Activated naive CD4-positive, alpha-beta T cell treated with anti-CD3 and anti-CD28 coated beads, Interleukin-2, amount 10 ng/mL, durations not matched to agents 7 days and 5 days (primary cell): Measurements from ENCODE around the gene MAN2C1.

Experiments
- CTCF ChIA-PET: fragments of 350-600 bp; sonication (Branson Sonifier 250); formaldehyde crosslinking; loops from one replicate; lab custom pipeline; 2021; ENCODE audit warnings: antibody characterized with exemption; lab: Charles Lee
- DNase-seq: peaks from one replicate; pipeline ENCODE4 v3.0.0-alpha.2; 2020
- H3K27ac Mint-ChIP-seq: one replicate; pipeline ENCODE4 v1.8.0; 2021; ENCODE audit warnings: mild to moderate bottlenecking, moderate library complexity, mixed read lengths
- H3K27me3 Mint-ChIP-seq: one replicate; pipeline ENCODE4 v1.8.0; 2021; ENCODE audit warnings: mild to moderate bottlenecking, mixed read lengths
- H3K36me3 Mint-ChIP-seq: one replicate; pipeline ENCODE4 v1.8.0; 2021; ENCODE audit warnings: mixed read lengths
- H3K4me1 Mint-ChIP-seq: one replicate; pipeline ENCODE4 v1.8.0; 2021; ENCODE audit warnings: mixed read lengths
- H3K4me3 Mint-ChIP-seq: one replicate; pipeline ENCODE4 v1.8.0; 2021; ENCODE audit warnings: mild to moderate bottlenecking, moderate library complexity, mixed read lengths
- H3K9me3 Mint-ChIP-seq: one replicate; pipeline ENCODE4 v1.8.0; 2021; ENCODE audit warnings: mixed read lengths

Gene MAN2C1

DNA sequence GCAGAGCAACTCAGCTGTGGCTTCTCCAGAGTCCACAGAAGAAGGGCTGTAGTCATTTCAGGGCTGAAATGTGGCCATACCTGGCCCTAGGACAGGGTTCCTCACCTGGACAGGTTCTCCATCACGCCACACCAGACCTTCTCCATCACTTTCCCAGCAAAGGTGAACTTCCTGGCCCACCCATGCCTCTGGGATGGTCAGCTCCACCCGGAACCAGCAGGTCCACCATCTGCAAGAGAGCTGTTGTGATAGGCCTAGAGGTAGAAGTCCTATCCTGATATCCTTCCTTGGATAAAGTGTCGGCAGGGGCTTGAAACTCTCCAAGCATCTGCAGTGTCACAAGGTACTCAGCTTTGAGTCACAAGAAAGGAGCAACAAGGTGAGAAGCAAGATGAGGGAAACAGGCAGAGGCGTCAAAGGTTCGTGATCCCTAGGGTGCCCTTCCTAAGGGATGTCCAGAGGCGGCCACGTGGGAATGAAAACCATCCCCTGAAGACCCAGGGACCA, 948 bp downstream of the MAN2C1 start:
- H3K36me3 Mint-ChIP-seq = peaks cover 43% of the 10 kb centered on the region
- CTCF ChIA-PET = interaction anchor here (0.6 to 4.3 kb wide), 32 partner anchors 8 to 434 kb away, joined by 3 to 62 read pairs (median 5); partner anchors contain the start of genes C15orf39, COMMD4, IMP3 and SIN3A
- no peak for DNase-seq
- no peaks in the 10 kb centered on the region for H3K9me3 Mint-ChIP-seq
- peaks cover 3% of the 10 kb centered on the region for H3K27me3 Mint-ChIP-seq
- peaks cover 30% of the 10 kb centered on the region for H3K4me1 Mint-ChIP-seq
- H3K4me3 Mint-ChIP-seq = peak overlapping the region; percentile 88
- H3K27ac Mint-ChIP-seq = peak overlapping the region; percentile 97

DNA sequence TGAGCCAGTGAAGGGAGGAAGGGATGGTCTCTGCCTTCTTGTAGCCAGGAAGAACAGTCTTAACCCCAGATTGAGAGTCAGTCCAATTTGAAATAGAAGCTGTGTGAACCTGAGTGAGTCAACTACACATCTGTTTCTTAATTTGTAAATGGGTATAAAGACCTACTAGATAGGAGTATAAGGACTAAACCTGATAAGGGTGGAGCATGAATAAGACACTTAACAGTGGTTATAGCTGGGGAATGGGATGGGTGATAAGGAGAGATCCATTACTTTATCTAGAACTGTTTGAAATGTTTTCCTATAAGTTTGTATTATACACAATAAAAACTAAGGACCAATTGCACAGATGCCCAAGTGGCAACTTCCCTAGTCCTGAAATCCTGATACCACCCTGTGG, 1.4 kb downstream of the MAN2C1 start:
- no peak for DNase-seq
- peaks cover 3% of the 10 kb centered on the region for H3K27me3 Mint-ChIP-seq
- peaks cover 30% of the 10 kb centered on the region for H3K4me1 Mint-ChIP-seq
- CTCF ChIA-PET = interaction anchor here (0.6 to 4.3 kb wide), 20 partner anchors 8 to 428 kb away, joined by 3 to 62 read pairs (median 8); partner anchors contain the start of genes IMP3, SIN3A and SNX33
- H3K4me3 Mint-ChIP-seq = peak overlapping the region; percentile 88
- no peak overlapping the region for H3K27ac Mint-ChIP-seq
- no peaks in the 10 kb centered on the region for H3K9me3 Mint-ChIP-seq
- peaks cover 43% of the 10 kb centered on the region for H3K36me3 Mint-ChIP-seq

DNA sequence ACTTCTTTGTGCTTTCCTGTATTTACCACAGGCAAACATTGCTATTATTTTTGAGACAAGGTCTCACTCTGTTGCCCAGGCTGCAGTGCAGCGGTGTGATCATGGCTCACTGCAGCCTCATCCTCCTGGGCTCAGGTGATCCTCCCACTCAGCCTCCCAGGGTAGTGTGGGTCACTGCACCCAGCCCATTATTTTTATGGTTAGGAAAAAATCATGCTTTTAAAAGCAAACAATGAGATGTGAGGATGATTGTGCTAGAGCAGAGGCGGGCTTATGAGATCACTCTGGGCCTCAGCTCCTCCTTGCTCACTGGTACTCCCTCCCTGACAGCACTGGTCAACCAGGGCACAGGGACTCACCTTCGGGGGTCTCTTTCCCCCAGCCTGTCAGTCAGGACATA, 2.2 kb downstream of the MAN2C1 start:
- peaks cover 36% of the 10 kb centered on the region for H3K36me3 Mint-ChIP-seq
- no peak overlapping the region for H3K27ac Mint-ChIP-seq
- no peak for DNase-seq
- H3K4me3 Mint-ChIP-seq = no peak overlapping the region
- no peaks in the 10 kb centered on the region for H3K9me3 Mint-ChIP-seq
- H3K27me3 Mint-ChIP-seq = peaks cover 3% of the 10 kb centered on the region
- H3K4me1 Mint-ChIP-seq = peaks cover 30% of the 10 kb centered on the region
- CTCF ChIA-PET = interaction anchor here (1.4 to 4.3 kb wide), 3 partner anchors 10 to 317 kb away, joined by 3 to 62 read pairs (median 13); no protein-coding TSS in a partner anchor

DNA sequence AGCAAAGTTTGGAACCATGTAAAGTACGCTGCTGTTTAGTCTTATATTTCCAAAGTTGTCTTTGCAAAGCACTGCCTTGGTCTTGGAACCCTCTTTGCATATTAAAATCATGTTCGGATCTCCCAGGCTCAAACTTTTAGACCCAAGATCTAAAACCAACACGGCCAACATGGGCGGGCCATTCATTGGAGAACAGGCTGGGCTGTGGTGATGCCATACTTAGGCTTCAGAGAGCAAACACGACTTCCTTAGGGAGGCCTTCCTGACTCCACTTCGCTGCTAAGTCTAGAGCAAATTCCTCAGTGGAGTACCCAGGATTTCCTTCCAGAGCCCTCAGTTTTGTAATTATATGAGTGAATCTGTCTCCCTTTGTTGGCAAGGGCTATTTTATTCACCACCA, 3.5 kb downstream of the MAN2C1 start:
- Mint-ChIP-seq H3K4me1 (peaks cover 30% of the 10 kb centered on the region), H3K4me3 (no peak overlapping the region), H3K9me3 (no peaks in the 10 kb centered on the region), H3K36me3 (peaks cover 35% of the 10 kb centered on the region), H3K27me3 (peaks cover 3% of the 10 kb centered on the region), H3K27ac (no peak overlapping the region)
- CTCF ChIA-PET = interaction anchor here (1.4 kb wide), 1 partner anchor 276 kb away, joined by 3 read pairs; no protein-coding TSS in a partner anchor
- DNase-seq = no peak

DNA sequence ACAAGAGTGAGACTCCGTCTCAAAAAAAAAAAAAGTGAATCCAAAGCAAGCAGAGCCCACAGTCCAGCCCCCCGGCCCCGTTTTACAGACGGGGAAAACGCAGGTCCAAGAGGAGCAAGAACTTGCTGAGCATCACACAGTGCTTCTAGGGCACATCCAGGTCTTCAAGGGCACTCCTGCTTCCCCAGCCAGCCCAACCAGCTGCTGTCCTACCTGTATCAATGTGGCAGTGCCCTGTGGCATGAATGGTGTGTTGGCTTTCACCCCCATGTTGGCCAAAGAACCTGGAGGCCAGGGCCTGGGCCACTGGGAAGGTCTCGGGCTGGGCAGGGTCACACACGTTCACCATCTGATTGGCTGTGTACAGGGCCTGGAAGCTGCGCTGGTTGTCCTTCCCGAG, 4.6 kb downstream of the MAN2C1 start:
- Mint-ChIP-seq H3K4me1 (peaks cover 19% of the 10 kb centered on the region), H3K36me3 (peaks cover 25% of the 10 kb centered on the region), H3K9me3 (no peaks in the 10 kb centered on the region), H3K27ac (no peak overlapping the region), H3K4me3 (no peak overlapping the region), H3K27me3 (peaks cover 3% of the 10 kb centered on the region)
- no peak for DNase-seq
- CTCF ChIA-PET = no interaction called here

DNA sequence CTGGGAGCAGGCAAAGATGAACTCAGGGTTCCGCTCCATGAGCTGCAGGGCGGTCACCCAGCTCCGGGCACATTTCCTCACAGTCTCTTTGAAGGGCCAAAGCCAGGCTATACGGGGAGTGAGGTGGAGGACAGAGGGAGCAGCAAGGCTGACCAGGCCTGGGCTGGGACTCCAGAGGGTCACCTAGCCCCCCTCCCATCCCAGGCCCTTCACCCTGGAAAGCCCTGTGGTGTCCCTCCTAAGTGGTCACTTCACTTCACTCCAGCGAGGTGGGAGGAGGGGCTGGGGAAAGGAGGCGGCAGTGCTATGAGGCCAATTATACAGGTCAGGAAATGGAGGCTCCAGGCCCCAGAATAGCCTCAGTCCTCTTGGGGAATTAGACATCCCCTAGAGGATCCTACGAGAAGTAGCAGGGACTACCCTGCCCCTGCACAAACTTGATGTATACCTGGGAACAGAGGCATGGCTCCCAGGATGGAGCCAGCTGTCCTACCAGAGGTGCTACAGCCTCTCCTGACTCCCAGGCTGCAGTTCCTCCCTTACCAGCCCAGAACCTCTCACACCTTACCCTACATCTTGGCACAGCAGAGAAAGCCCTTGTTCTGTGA, 5.7 kb downstream of the MAN2C1 start:
- CTCF ChIA-PET = no interaction called here
- Mint-ChIP-seq H3K27me3 (no peaks in the 10 kb centered on the region), H3K36me3 (peaks cover 21% of the 10 kb centered on the region), H3K4me1 (peaks cover 14% of the 10 kb centered on the region), H3K9me3 (no peaks in the 10 kb centered on the region), H3K4me3 (no peak overlapping the region), H3K27ac (no peak overlapping the region)
- no peak for DNase-seq

DNA sequence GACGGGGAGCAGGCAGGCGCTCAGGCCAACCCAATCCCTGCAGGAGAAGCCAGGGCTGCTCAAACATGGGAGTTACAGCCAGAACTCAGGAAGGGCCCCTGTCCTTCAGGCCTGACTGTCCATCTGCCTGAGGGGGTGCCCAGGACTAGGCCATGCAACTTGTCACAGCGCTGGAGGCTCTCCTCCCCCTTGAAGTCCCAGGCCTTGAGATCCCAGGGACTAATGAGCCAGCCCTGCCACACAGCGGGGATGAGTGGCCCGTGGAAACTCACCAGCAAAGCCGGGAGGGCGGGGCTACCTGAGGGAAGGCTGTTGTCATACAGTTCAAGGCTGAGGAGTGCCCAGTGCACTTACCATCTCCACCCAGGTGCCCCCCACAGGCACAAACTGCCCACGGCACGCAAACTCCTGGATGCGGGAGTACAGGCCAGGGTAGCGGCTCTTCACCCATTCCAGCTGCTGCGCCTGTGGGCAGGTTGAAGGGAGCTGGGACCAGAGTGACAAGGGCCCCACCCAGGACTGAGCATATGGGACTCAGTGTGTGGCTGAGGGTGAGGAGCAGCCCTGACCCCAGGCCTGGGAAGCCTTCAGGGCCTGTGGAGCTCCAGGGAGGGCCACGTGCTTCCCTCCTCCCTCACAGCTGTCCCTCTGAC, 6.3 kb downstream of the MAN2C1 start:
- H3K27ac Mint-ChIP-seq = no peak overlapping the region
- no peak overlapping the region for H3K4me3 Mint-ChIP-seq
- CTCF ChIA-PET = no interaction called here
- no peaks in the 10 kb centered on the region for H3K27me3 Mint-ChIP-seq
- H3K9me3 Mint-ChIP-seq = no peaks in the 10 kb centered on the region
- DNase-seq = no peak
- H3K4me1 Mint-ChIP-seq = peaks cover 8% of the 10 kb centered on the region
- H3K36me3 Mint-ChIP-seq = peaks cover 21% of the 10 kb centered on the region

DNA sequence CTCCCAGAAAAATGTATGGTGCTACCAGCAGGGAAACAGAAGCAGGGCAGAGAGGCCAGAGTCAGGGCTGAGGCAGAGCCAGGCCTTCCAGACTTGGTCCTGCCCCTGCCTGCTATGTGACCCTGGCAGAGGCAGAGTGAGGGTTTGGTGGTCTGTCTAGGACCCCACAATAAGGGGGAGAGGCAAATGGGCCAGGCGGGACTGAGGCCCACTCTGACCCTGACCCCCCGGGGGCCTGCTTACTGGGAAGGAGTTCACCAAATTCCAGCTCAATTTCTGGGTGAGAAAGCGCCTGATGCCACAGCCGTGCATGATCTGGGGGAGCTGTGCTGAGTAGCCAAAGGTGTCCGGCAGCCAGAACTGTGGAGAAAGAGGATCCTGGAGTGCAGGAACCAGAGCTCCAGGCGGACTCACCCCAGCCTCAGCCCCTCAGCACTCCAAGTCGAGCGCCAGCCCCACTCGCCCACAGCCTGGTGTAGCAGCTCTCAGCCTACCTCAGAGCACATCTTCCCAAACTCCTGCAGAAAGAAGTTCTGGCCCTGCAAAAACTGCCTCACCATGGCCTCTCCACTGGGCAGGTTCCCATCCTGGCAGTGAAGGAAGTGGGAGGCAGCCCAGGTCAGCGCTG, 6.9 kb downstream of the MAN2C1 start:
- CTCF ChIA-PET = no interaction called here
- Mint-ChIP-seq H3K9me3 (no peaks in the 10 kb centered on the region), H3K27ac (peak overlapping the region; percentile 5), H3K4me1 (peaks cover 3% of the 10 kb centered on the region), H3K27me3 (no peaks in the 10 kb centered on the region), H3K36me3 (peaks cover 19% of the 10 kb centered on the region), H3K4me3 (no peak overlapping the region)
- no peak for DNase-seq

DNA sequence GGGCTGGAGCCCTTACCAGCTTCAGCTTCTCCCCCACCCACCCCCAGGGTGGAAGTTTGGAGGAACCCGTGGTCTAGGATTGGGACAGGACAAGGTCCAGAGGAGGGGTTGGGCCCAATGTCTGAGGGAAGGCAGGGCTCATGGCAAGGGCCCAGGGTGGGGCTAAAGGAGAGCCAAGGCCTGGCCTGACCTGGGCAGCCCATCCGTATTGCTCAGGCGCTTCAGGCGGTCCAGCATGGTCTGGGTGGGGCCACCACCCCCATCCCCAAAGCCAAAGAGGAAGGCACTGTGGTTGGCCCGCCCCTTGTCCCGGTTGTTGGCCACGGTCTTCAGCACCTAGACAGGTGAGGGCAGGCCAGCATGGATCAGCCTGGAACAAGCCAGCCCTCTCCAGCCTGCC, 7.6 kb downstream of the MAN2C1 start:
- H3K4me3 Mint-ChIP-seq = no peak overlapping the region
- peaks cover 3% of the 10 kb centered on the region for H3K4me1 Mint-ChIP-seq
- no peaks in the 10 kb centered on the region for H3K27me3 Mint-ChIP-seq
- H3K27ac Mint-ChIP-seq = no peak overlapping the region
- H3K36me3 Mint-ChIP-seq = peaks cover 23% of the 10 kb centered on the region
- CTCF ChIA-PET = no interaction called here
- no peak for DNase-seq
- H3K9me3 Mint-ChIP-seq = no peaks in the 10 kb centered on the region

DNA sequence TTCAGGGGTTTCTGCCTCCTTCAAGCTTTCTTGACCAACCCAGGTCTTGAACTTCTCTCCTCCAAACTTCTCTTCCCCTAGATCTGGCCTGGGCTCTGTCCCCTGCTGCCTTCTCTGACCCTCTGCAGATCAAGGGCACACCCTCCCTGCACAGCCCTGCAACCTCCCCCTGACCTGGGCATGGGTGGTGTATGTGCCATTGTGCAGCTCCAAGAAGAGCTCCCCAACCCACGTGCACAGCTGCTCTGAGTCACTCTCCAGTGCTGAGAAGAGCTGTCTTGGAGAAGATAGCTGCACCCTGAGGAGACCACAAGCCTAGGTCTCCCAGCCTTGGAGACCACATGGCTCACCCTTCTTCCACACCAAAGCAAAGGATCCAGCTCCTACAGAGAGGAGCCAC, 8.0 kb downstream of the MAN2C1 start:
- H3K4me3 Mint-ChIP-seq = no peak overlapping the region
- no peaks in the 10 kb centered on the region for H3K9me3 Mint-ChIP-seq
- peaks cover 25% of the 10 kb centered on the region for H3K36me3 Mint-ChIP-seq
- no peak overlapping the region for H3K27ac Mint-ChIP-seq
- no peak for DNase-seq
- H3K27me3 Mint-ChIP-seq = no peaks in the 10 kb centered on the region
- CTCF ChIA-PET = no interaction called here
- H3K4me1 Mint-ChIP-seq = peaks cover 3% of the 10 kb centered on the region

DNA sequence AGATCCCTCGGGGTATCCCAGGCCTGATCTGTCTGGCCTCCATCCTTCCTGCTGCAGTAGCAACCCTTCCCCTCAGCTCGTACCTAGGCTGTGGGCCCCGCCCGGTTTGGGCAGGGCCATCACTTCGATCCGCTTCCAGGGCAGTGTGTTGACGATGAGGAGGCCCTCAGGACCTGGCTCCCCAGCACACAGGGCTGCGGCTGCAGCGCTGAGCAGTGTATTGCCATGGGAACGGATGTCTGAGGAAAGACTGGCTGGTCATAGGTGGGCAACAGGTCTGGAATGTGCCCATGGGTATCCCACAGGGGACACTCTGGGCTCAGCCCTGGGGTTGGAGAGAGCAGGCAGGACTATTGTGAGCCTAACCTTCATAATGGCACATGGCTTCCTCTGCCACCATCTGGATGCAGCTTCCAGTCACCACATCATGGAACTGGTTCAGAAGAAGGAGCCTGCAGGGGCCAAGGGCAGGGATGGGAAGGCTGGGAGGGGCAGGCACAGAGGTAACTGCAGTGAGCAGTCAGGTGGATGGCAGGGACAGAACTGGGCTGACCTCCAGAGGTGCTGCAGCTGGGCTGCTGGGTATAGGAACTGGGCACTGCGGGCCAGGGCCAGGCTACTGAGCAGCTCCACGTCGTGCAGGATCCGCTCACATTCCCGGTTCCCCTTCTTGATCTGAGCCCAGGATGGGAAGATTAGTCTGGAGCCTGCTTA, 8.7 kb downstream of the MAN2C1 start:
- Mint-ChIP-seq H3K4me1 (peaks cover 3% of the 10 kb centered on the region), H3K27ac (no peak overlapping the region), H3K27me3 (no peaks in the 10 kb centered on the region), H3K9me3 (no peaks in the 10 kb centered on the region), H3K4me3 (no peak overlapping the region), H3K36me3 (peaks cover 23% of the 10 kb centered on the region)
- CTCF ChIA-PET = interaction anchor here (1.4 kb wide), 1 partner anchor 8 kb away, joined by 8 read pairs; no protein-coding TSS in a partner anchor
- no peak for DNase-seq

DNA sequence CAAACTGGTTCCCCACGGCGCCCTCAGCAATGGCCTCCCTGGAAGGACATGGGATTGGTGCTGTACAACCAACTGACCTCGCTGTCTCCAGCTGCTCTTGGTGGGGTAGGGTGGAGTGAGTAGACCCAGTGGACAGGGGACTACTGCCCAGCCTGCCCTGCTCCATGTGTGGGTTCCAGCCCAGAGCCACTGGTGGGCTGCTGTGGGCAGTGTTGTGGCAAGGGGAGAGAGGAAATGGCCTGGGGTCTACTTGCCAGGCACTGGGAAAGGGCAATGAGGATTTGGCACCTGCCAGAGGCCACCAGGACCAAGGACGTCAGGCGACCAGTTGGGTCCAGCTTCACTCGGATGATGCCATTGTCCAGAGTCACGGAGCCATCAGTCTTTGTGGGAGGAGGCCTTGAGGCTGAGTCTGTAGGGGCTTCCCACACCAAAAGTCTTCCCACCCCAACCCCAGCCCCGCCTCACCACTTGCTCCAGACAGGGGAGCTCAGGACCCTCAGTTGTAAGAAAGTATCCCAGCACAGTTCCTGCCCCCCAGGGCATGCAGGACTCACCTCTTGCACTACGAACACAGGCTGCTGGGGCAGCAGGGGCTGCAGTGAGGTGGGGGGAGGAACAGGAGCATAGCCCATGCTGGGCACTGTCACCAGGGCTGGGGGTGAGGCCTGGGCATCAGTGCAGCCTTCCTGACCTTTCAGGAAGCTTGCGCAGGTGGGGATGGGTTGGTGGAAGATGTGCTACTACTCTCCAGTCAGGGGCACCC, 9.5 kb downstream of the MAN2C1 start:
- H3K4me3 Mint-ChIP-seq = no peak overlapping the region
- CTCF ChIA-PET = interaction anchor here (1.4 kb wide), 1 partner anchor 9 kb away, joined by 8 read pairs; no protein-coding TSS in a partner anchor
- H3K9me3 Mint-ChIP-seq = no peaks in the 10 kb centered on the region
- peaks cover 3% of the 10 kb centered on the region for H3K4me1 Mint-ChIP-seq
- DNase-seq = no peak
- peak overlapping the region; percentile 55 for H3K27ac Mint-ChIP-seq
- H3K27me3 Mint-ChIP-seq = no peaks in the 10 kb centered on the region
- H3K36me3 Mint-ChIP-seq = peaks cover 17% of the 10 kb centered on the region

DNA sequence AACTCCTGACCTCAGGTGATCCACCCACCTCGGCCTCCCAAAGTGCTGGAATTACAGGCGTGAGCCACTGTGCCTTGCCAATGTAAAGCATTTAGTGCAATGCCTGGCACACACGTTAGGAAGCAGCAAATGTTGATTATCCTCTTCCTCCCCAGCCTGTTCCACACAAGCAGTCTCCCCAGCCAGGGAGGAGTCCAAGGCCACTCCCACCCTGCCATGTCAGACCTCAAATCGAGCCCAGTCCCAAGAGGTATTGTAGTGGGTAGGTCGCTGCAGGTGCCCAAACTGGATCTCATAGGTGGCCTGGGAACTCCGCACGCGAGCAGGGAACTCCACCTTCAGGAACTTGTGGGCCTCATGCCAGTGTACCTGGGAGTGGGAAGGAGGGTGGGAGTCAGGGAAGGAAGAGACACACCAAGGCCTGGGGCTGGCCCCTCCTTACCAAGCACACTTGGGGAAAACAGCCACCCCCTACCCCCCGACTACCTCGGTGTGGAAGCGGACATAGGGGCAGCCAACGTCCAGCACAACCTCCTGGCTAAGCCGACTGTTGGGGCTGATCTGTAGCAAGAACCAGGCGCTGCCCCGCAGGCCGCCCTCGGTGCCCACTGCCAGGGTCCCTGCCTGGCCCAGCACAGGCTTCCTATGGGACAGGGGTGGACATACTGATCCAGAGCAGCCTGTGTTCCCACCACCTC, 10.3 kb downstream of the MAN2C1 start:
- H3K4me3 Mint-ChIP-seq = no peak overlapping the region
- no peaks in the 10 kb centered on the region for H3K9me3 Mint-ChIP-seq
- H3K27me3 Mint-ChIP-seq = no peaks in the 10 kb centered on the region
- no peak for DNase-seq
- H3K36me3 Mint-ChIP-seq = peaks cover 18% of the 10 kb centered on the region
- H3K27ac Mint-ChIP-seq = no peak overlapping the region
- CTCF ChIA-PET = no interaction called here
- peaks cover 3% of the 10 kb centered on the region for H3K4me1 Mint-ChIP-seq
